Measurements from ENCODE around the gene PLCB3.
"Not testable (repeated sequence)": the region's sequence is repeated elsewhere in the genome, so short reads cannot be mapped to it uniquely, and the experiment has no call there.

PLCB3 gene

GRCh38 chr11:64235437-64236161 lies 15.7 kb upstream of the PLCB3 start:
- DNase-seq (ENCODE audit: low spot score): no peak

GRCh38 chr11:64237484-64237951 lies 13.8 kb upstream of the PLCB3 start:
- no peak for DNase-seq (ENCODE audit: low spot score)

- no peak for DNase-seq (ENCODE audit: low spot score)
These were observed 13.3 kb upstream of the PLCB3 start for GRCh38 chr11:64238076-64238475.

GRCh38 chr11:64238999-64239398 lies 12.3 kb upstream of the PLCB3 start:
- DNase-seq (ENCODE audit: low spot score): no peak

GRCh38 chr11:64239662-64240434 lies 11.5 kb upstream of the PLCB3 start:
- no peak for DNase-seq (ENCODE audit: low spot score)

GRCh38 chr11:64240435-64241240 lies 10.7 kb upstream of the PLCB3 start, which contains the start of gene FKBP2:
Gene FKBP2, plus strand, starts transcription at chr11:64241095. Its CDS starts 1,293 bp downstream, at chr11:64242388.
- peak; percentile 97 for DNase-seq (ENCODE audit: low spot score)

- DNase-seq (ENCODE audit: low spot score): peak; percentile 98
These were observed 10.2 kb upstream of the PLCB3 start for GRCh38 chr11:64241241-64241490.

- DNase-seq (ENCODE audit: low spot score): peak; percentile 69
These were observed 9.6 kb upstream of the PLCB3 start for GRCh38 chr11:64241491-64242374.

- DNase-seq (ENCODE audit: low spot score): no peak
These were observed 8.0 kb upstream of the PLCB3 start for GRCh38 chr11:64243236-64243854.

- DNase-seq (ENCODE audit: low spot score): no peak
These were observed 7.2 kb upstream of the PLCB3 start for GRCh38 chr11:64244107-64244506.

GRCh38 chr11:64244966-64245365 lies 6.4 kb upstream of the PLCB3 start:
- DNase-seq (ENCODE audit: low spot score): no peak

- DNase-seq (ENCODE audit: low spot score): no peak
These were observed 5.9 kb upstream of the PLCB3 start for GRCh38 chr11:64245401-64245796.

- no peak for DNase-seq (ENCODE audit: low spot score)
These were observed 5.3 kb upstream of the PLCB3 start for GRCh38 chr11:64245797-64246620.

- DNase-seq (ENCODE audit: low spot score): not testable (repeated sequence)
These were observed 4.8 kb upstream of the PLCB3 start for GRCh38 chr11:64246621-64246870.

- DNase-seq (ENCODE audit: low spot score): peak; percentile 86
These were observed 4.2 kb upstream of the PLCB3 start, which contains the start of gene PPP1R14B for GRCh38 chr11:64246871-64247728. Gene PPP1R14B, minus strand, starts transcription at chr11:64246943. Its CDS starts 270 bp downstream, at chr11:64246673.

GRCh38 chr11:64247729-64248531 lies 3.4 kb upstream of the PLCB3 start:
- no peak for DNase-seq (ENCODE audit: low spot score)

GRCh38 chr11:64248578-64248977 lies 2.8 kb upstream of the PLCB3 start:
- no peak for DNase-seq (ENCODE audit: low spot score)

GRCh38 chr11:64249038-64249437 lies 2.3 kb upstream of the PLCB3 start:
- no peak for DNase-seq (ENCODE audit: low spot score)
